HepG2 (cell line): ENCODE measurements around the gene VDR. TPM values are rescaled to one million over a fixed set of nuclear protein-coding genes. Genes with fewer than 3 reads are reported as not detected.

Experiments
- AGO1 ChIP-seq: fragments of 200-400 bp; formaldehyde crosslinking; IDR thresholded peaks from 2 replicates; pipeline ENCODE4 v1.6.1; 2017; ENCODE audit warnings: mild to moderate bottlenecking, low read depth, low read length, moderate library complexity; ENCODE audit not compliant: poor library complexity, severe bottlenecking
- EEA1 ChIP-seq: sonication (generic); formaldehyde crosslinking; IDR thresholded peaks from 2 replicates; pipeline ENCODE4 v1.5.1; 2020; ENCODE audit warnings: mild to moderate bottlenecking, missing genetic modification reagents, borderline replicate concordance
- HMGA1 ChIP-seq: sonication (generic); formaldehyde crosslinking; conservative IDR thresholded peaks from 2 replicates; pipeline ENCODE4 v1.4.0; 2020; ENCODE audit warnings: missing genetic modification reagents
- PHF5A ChIP-seq: IDR thresholded peaks from one replicate; pipeline ENCODE4 v1.6.1; 2018; ENCODE audit warnings: low read depth, missing genetic modification reagents; ENCODE audit not compliant: unreplicated experiment
- PREB ChIP-seq: sonication (generic); formaldehyde crosslinking; IDR thresholded peaks from 2 replicates; pipeline ENCODE4 v1.4.0; 2020; ENCODE audit warnings: missing genetic modification reagents
- TBP ChIP-seq: sonication (generic); formaldehyde crosslinking; IDR thresholded peaks from 2 replicates; pipeline ENCODE4 v1.5.0; 2020; ENCODE audit warnings: missing genetic modification reagents
- ZNF10 ChIP-seq: sonication (generic); formaldehyde crosslinking; IDR thresholded peaks from 2 replicates; pipeline ENCODE4 v1.4.0; 2020; ENCODE audit warnings: mild to moderate bottlenecking, low read depth, missing genetic modification reagents, borderline replicate concordance
- ZNF512B ChIP-seq: sonication (generic); formaldehyde crosslinking; IDR thresholded peaks from 2 replicates; pipeline ENCODE4 v1.5.1; 2020; ENCODE audit warnings: missing genetic modification reagents, mild to moderate bottlenecking, borderline replicate concordance
- ZNF607 ChIP-seq: sonication (generic); formaldehyde crosslinking; IDR thresholded peaks from 2 replicates; pipeline ENCODE4 v1.5.1; 2020; ENCODE audit warnings: missing genetic modification reagents, mild to moderate bottlenecking, borderline replicate concordance
- ZNF629 ChIP-seq: sonication (generic); formaldehyde crosslinking; conservative IDR thresholded peaks from 2 replicates; pipeline ENCODE4 v1.5.0; 2020; ENCODE audit warnings: missing genetic modification reagents
- polyA plus RNA-seq, 8 experiments: library from polyadenylated mRNA; depleted of rRNA in 3 of 8; stranded (reverse) in 7 of 8; unstranded in 1 of 8; fragments of >200 nt; fragmentation: Illumina TruSeq in 4 of 8; extraction: Trizol in 4 of 8; gene quantifications; 2 replicates each; pipeline versions ENCODE4 v1.2.1 to v1.2.3, GENCODE V29; 2011 to 2016; ENCODE audit warnings: low read depth in 4 of 8, missing spikeins in 1 of 8, mixed read lengths in 1 of 8; ENCODE audit not compliant: insufficient read depth in 1 of 8
- total RNA-seq, 5 experiments: library from RNA; depleted of rRNA; stranded (reverse); fragments of >200 nt; fragmentation: Illumina TruSeq; extraction: Trizol; gene quantifications; 2 replicates each; pipeline ENCODE4 v1.2.3, GENCODE V29; 2016; ENCODE audit warnings: low read depth in 1 of 5

The VDR gene
- total and polyA plus RNA-seq, 2 of the 13 experiments (the other 11 are each of a cell fraction or from before 2014, with no cell fraction given): 0.08 to 0.33 TPM

- TF ChIP-seq ZNF629 (CRISPR knock-in tag): no peak
- no peak for TF ChIP-seq PHF5A (CRISPR knock-in tag)
- TF ChIP-seq ZNF607: no peak
- TF ChIP-seq ZNF10 (CRISPR knock-in tag): no peak
- TF ChIP-seq AGO1: no peak
- TF ChIP-seq PREB (CRISPR knock-in tag): no peak
- no peak for TF ChIP-seq ZNF512B (CRISPR knock-in tag)
- no peak for TF ChIP-seq EEA1 (CRISPR knock-in tag)
- TF ChIP-seq TBP (CRISPR knock-in tag): no peak
- no peak for TF ChIP-seq HMGA1
Observed at GRCh38 chr12:47812797-47813510, 91.8 kb downstream of the VDR start (continued).
